ENCODE measurements around the gene NIN. TPM values are rescaled to one million over a fixed set of nuclear protein-coding genes. Genes with fewer than 3 reads are reported as not detected.

NIN gene, protein sequence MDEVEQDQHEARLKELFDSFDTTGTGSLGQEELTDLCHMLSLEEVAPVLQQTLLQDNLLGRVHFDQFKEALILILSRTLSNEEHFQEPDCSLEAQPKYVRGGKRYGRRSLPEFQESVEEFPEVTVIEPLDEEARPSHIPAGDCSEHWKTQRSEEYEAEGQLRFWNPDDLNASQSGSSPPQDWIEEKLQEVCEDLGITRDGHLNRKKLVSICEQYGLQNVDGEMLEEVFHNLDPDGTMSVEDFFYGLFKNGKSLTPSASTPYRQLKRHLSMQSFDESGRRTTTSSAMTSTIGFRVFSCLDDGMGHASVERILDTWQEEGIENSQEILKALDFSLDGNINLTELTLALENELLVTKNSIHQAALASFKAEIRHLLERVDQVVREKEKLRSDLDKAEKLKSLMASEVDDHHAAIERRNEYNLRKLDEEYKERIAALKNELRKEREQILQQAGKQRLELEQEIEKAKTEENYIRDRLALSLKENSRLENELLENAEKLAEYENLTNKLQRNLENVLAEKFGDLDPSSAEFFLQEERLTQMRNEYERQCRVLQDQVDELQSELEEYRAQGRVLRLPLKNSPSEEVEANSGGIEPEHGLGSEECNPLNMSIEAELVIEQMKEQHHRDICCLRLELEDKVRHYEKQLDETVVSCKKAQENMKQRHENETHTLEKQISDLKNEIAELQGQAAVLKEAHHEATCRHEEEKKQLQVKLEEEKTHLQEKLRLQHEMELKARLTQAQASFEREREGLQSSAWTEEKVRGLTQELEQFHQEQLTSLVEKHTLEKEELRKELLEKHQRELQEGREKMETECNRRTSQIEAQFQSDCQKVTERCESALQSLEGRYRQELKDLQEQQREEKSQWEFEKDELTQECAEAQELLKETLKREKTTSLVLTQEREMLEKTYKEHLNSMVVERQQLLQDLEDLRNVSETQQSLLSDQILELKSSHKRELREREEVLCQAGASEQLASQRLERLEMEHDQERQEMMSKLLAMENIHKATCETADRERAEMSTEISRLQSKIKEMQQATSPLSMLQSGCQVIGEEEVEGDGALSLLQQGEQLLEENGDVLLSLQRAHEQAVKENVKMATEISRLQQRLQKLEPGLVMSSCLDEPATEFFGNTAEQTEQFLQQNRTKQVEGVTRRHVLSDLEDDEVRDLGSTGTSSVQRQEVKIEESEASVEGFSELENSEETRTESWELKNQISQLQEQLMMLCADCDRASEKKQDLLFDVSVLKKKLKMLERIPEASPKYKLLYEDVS (N-terminal part only)
- 10 to 100 TPM; 43.7 to 66.3 (median 57.4) TPM for total RNA-seq (2021; fragmentation: NEBNext Ultra II Directional; extraction: Animal tissue kit (Norgen Biotek cat#: 25700))
- long read RNA-seq, partial matches to known transcripts: 7 of 11 reads
- long read RNA-seq, other reads (novel, unspliced or antisense): 4 of 11 reads

- Mint-ChIP-seq H3K4me1 (ENCODE audit: low read depth) (peaks cover 38% of the 10 kb centered on the region), H3K4me3 (peak within 1 kb of the TSS; percentile 90), H3K36me3 (ENCODE audit: low read depth) (no peaks in the 10 kb centered on the region), H3K27ac (peak within 1 kb of the TSS; percentile 65), H3K27me3 (ENCODE audit: insufficient read depth) (peaks cover 2% of the 10 kb centered on the region; the same call in 1 of the 2 replicates), H3K9me3 (no peaks in the 10 kb centered on the region)
- no peak for TF ChIP-seq CTCF (IDR thresholded peaks at IDR 0.05)
- peak; percentile 48 for DNase-seq
Measured at GRCh38 chr14:50830932-50831725, at the start of gene NIN. NIN (minus strand) TSS chr14:50831162; CDS start chr14:50822056, 9,106 bp downstream.

DNA sequence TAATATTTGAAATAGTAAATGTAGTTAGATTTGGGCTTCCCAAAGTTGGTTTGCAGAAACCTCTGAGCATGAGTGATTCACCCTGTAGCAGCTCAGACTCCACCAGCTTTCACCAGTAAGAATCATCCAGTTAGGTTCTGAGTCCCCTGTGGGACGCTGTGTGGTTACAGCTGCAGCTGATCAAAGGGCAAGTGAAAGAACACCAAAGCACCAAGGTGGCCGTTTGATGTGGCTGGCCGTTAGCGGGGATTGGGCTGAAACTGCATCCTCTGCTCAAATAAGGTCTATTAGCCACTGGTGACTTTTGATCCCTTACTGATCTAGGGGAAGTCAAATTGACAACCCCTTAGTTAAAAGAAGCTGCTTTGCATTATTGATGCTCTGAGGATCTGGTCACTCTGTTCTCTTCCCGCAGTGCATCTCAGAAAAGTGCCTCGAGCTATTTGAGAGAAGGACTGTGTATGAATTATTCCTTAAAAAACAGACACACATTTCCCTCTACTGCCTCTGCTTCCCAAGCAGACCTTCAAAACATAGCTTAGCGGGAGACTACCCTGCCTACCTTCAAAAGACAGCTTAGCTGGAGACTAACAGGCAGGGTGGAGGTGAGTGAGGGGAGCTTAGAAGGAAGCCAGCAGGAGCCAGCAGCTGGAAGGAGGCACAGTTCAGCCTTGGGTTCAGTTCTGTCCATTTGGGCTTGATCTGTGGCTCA is 44.6 kb upstream of the NIN start:
- no peak for TF ChIP-seq CTCF (IDR thresholded peaks at IDR 0.05)
- DNase-seq: peak; percentile 18
- Mint-ChIP-seq H3K9me3 (no peaks in the 10 kb centered on the region), H3K27ac (no peak overlapping the region), H3K4me3 (peak overlapping the region; percentile 23; the same call in 1 of the 2 replicates), H3K36me3 (ENCODE audit: low read depth) (peaks cover 5% of the 10 kb centered on the region; the same call in 1 of the 2 replicates), H3K4me1 (ENCODE audit: low read depth) (peaks cover 18% of the 10 kb centered on the region), H3K27me3 (ENCODE audit: insufficient read depth) (peaks cover 44% of the 10 kb centered on the region)

DNA sequence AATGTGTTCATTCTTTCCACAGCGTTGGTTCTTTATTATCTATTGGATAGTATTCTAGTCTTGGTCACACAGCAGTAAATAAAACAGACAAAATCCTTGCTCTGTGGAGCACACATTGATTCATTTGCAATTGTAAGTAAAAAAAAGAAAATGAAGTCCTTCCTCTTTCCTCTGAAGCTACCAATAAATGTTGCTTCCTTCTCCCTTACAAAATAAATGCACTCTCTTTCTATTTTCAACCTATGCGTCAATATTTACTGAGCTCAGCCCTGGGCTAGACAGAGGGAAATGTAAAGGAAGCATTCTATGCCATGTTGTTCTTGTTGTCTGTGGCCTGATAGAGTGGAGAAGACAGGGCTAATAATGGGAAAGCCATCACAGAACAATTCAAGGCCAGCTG is 43.8 kb upstream of the NIN start:
- DNase-seq: no peak
- H3K36me3 Mint-ChIP-seq (ENCODE audit: low read depth): peaks cover 5% of the 10 kb centered on the region; the same call in 1 of the 2 replicates
- H3K9me3 Mint-ChIP-seq: no peaks in the 10 kb centered on the region
- H3K27ac Mint-ChIP-seq: no peak overlapping the region
- no peak overlapping the region; the same call in 1 of the 2 replicates for H3K4me3 Mint-ChIP-seq
- H3K27me3 Mint-ChIP-seq (ENCODE audit: insufficient read depth): peaks cover 48% of the 10 kb centered on the region
- H3K4me1 Mint-ChIP-seq (ENCODE audit: low read depth): peaks cover 18% of the 10 kb centered on the region
- TF ChIP-seq CTCF (IDR thresholded peaks at IDR 0.05): no peak

DNA sequence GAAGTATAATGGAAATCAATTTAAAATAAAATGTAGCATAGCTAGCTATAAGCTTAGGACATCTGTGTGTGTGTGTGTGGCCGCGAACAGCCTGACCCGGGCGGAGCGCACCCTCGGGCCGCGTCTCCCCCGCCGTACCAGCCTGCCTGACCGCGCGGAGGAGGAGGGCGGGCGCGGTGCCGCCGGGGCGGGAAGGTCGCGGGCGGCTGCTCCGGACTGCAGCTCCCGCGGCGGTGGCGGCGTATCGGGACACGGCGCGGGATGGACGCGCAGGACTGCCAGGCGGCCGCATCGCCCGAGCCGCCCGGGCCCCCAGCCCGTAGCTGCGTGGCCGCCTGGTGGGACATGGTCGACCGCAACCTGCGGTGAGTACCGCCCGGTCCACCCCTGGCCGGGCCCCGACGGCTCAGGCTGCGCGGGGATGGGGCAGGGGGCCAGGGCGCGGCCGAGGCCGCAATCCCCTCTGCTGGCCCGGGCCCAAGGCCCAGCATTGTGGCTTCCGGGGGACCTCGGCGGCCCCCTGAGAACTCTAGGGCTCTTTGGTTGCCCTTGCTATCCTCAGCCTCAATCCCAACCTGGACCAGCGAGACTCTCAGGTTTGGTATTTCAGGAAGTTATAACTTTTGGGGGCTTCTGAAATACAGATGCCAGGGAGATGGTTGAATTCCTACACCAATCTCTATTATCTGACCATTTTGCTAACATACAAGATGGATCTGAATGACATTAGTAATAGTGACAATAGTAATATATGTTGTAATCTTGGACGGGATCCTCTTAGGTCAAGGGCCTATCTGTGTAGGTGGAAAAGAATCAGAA is 41.2 kb upstream of the NIN start, which contains the start of gene ABHD12B:
TSS of gene ABHD12B (plus strand) at position 140 of the 819 bp plus-strand sequence. CDS start at position 262, 122 bp downstream.
- H3K4me3 Mint-ChIP-seq: no peak within 1 kb of the TSS; the same call in 1 of the 2 replicates
- peaks cover 5% of the 10 kb centered on the region; the same call in 1 of the 2 replicates for H3K36me3 Mint-ChIP-seq (ENCODE audit: low read depth)
- H3K9me3 Mint-ChIP-seq: no peaks in the 10 kb centered on the region
- no peak within 1 kb of the TSS for H3K27ac Mint-ChIP-seq
- no peak for TF ChIP-seq CTCF (IDR thresholded peaks at IDR 0.05)
- peaks cover 40% of the 10 kb centered on the region for H3K27me3 Mint-ChIP-seq (ENCODE audit: insufficient read depth)
- DNase-seq: no peak
- peaks cover 18% of the 10 kb centered on the region for H3K4me1 Mint-ChIP-seq (ENCODE audit: low read depth)
